OCI-LY1 (cell line): ENCODE data around the gene IL22RA2.

Experiments
- EZH2 ChIP-seq: fragments of 200-600 bp; sonication (generic), shearing (Covaris generic); IDR thresholded peaks from 2 replicates; pipeline ENCODE4 v1.8.0; 2017; ENCODE audit warnings: borderline replicate concordance, mixed run types, mild to moderate bottlenecking, antibody characterized with exemption, low read length, moderate library complexity, mixed read lengths
- TF ChIP-seq, protein P1 (sequence below): fragments of 200-600 bp; sonication (generic), shearing (Covaris generic); IDR thresholded peaks from 2 replicates; pipeline ENCODE4 v1.5.1; 2017; ENCODE audit warnings: mild to moderate bottlenecking, antibody characterized with exemption, low read length, moderate library complexity, mixed read lengths

DNA sequence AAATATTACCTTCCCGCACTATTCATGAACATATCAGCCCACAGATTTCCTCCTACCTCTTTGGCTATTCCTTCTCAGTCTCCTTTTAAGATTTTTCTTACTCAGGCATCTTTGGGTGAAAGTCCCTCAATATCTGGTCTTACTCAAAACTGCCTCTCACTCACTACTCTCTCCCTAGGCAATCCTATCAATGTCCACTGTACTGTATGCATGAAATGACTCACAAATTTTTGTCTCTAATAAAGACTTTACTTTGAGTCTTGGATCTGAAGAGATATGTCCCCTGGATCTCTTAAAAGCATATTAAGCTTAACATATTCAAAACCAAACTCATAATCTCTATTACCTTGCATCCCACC lies 24.4 kb downstream of the IL22RA2 start:
- TF ChIP-seq, protein P1, sequence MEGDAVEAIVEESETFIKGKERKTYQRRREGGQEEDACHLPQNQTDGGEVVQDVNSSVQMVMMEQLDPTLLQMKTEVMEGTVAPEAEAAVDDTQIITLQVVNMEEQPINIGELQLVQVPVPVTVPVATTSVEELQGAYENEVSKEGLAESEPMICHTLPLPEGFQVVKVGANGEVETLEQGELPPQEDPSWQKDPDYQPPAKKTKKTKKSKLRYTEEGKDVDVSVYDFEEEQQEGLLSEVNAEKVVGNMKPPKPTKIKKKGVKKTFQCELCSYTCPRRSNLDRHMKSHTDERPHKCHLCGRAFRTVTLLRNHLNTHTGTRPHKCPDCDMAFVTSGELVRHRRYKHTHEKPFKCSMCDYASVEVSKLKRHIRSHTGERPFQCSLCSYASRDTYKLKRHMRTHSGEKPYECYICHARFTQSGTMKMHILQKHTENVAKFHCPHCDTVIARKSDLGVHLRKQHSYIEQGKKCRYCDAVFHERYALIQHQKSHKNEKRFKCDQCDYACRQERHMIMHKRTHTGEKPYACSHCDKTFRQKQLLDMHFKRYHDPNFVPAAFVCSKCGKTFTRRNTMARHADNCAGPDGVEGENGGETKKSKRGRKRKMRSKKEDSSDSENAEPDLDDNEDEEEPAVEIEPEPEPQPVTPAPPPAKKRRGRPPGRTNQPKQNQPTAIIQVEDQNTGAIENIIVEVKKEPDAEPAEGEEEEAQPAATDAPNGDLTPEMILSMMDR = no peak
- no peak for TF ChIP-seq EZH2
